DMS 273 (cell line): Measurements from ENCODE around the gene ANTXRL.
"Not testable (repeated sequence)": the region's sequence is repeated elsewhere in the genome, so short reads cannot be mapped to it uniquely, and the experiment has no call there.

Experiments used
- DNase-seq: peaks from one replicate; lab custom pipeline; 2025; ENCODE audit not compliant: unreplicated experiment; lab: John Stamatoyannopoulos, UW

The ANTXRL gene

DNA sequence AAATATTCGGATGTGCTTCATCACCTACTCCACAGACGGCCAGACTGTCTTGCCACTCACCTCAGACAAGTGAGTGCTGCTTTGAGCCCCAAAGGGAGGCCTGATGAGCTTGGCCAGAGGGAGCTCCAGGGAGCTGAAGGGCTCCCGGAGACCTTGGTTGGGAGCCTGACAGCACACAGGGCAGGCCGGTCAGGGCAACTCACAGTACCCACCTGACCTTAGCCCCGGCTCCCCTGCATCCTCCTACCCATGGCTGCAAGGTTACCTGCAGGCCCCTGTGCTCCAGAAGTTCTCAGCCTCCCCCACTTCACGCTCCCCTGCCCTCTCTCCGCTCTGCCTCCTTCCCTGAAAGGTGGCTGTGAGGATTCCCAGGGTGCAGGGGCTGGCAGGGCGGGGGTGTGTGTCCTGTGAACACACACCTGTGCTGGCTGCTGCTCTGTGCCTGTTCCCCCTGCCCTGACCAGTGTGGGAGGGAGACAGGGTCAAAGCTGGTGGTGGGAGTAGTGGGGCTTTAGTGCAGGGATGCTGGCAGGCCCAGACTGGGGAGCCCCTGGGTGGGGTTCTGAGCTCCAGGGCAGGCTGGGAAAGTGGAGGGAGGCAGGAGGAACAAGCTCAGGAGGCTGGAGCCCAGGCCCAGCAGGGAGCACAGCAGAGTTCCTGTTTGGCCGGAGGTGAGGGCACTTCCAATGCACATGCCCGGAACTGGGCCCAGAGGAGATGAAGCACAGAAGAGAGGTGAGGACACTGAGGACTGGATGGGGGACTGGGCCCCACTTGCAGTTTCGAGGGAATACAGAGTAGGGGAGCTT lies 7.2 kb downstream of the ANTXRL start:
- DNase-seq = no peak

- DNase-seq = no peak
Observed at GRCh38 chr10:46294641-46295220, 7.9 kb downstream of the ANTXRL start.

DNA sequence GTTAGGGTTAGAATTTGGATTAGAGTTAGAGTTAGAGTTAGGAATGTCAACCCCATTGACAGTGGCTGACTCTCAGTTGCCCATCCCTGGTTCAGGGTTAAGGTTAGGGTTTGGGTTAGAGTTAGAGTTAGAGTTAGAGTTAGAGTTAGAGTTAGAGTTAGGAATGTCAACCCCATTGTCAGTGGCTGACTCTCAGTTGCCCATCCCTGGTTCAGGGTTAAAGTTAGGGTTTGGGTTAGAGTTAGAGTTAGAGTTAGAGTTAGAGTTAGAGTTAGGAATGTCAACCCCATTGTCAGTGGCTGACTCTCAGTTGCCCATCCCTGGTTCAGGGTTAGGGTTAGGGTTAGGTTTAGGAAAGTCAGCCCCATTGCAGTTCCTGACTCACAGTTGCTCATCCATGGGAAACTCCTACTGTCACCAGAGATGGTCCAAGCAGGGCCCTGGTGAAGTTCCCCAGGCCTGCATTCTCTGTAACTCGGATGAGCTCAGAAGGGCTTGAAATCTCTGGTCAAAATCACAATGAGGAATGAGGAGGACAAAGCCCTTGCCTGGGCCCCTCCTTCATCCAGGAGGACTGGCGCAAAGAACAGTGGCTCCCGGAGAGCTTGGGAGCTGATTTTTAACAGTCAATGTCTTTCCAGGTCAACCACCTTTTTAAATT lies 8.7 kb downstream of the ANTXRL start:
- DNase-seq = not testable (repeated sequence)

DNA sequence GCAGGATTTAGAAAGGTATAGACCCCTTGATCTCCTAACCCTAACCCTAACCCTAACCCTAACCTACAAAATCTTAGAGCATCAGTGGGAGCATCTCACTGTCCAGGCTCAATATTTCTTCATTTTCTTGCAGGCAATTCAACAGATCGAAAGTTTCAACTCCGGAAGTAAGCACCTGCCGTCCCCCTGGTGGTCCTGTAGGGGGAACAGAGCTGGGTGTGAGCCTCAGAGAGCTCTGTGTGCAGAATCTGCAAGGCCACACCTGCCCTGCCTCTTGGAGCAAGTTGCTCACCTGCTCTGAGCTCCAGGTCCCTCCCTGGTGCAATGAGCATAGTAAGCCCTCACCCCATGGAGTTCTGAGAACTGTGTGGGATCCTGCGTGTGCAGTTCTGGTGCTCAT lies 9.3 kb downstream of the ANTXRL start:
- DNase-seq = not testable (repeated sequence)

DNA sequence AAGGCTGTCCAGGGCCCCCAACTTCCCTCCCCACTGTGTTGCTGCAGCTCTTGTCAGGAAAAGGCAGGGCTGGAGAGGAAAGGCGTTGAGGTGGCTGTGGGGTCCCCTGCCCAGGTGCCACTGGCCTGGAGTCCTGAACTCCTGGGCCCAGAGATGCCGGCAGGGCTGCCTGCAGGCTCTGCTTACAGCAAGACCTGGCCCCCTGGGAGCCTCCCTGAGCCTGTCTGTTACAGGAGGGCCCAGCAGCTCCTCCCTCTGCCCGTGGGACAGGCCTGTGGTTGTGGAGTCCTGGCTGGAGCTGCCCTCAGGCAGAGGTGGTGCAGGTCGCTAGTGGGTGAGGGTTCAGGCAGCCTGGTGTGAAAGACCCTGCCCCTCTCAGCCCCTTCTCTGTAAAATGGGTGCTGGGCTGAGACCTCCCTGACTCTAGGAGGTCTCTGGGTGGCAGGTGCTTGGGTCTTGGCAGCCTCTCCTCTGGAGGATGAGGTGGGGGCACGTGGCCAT lies 9.9 kb downstream of the ANTXRL start:
- DNase-seq = no peak

DNA sequence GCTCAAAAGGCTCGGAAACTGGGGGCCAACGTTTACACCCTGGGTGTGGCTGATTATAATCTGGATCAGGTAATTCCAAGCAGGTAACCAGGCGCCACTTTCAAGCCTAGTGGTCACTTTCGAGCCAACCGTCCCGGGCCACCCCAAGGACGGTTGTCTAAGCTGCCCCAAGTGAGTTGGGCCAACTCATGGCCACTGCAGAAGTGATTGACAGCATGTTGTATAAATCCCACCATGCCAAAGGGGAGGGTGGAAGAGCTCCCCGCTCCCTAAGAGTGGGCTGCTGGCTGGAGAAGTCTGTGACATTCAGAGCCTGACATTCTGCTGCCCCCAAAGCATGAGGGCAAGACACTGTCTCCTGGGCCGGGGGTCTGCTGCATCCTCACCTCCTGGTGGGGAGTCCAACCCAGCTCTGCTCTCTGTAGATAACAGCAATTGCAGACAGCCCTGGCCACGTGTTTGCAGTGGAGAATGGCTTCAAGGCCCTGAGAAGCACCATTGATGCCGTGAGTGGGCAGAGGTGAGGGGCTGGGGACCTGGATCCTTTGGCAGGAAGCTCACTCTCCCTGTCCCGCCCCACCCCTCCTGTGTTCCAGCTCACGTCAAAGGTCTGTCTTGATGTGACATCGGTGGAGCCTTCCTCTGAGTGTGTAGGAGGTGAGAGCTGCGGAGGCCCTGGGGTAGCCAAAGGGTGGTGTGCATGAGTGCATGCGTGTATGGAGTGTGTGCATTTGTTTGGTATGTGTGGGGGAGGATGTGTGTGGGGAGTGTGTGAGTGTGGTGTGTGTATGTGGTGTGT lies 10.8 kb downstream of the ANTXRL start:
- DNase-seq = no peak

GRCh38 chr10:46298477-46299285 lies 11.9 kb downstream of the ANTXRL start:
- DNase-seq = no peak

- no peak for DNase-seq
Observed at GRCh38 chr10:46299286-46299535, 12.4 kb downstream of the ANTXRL start.

DNA sequence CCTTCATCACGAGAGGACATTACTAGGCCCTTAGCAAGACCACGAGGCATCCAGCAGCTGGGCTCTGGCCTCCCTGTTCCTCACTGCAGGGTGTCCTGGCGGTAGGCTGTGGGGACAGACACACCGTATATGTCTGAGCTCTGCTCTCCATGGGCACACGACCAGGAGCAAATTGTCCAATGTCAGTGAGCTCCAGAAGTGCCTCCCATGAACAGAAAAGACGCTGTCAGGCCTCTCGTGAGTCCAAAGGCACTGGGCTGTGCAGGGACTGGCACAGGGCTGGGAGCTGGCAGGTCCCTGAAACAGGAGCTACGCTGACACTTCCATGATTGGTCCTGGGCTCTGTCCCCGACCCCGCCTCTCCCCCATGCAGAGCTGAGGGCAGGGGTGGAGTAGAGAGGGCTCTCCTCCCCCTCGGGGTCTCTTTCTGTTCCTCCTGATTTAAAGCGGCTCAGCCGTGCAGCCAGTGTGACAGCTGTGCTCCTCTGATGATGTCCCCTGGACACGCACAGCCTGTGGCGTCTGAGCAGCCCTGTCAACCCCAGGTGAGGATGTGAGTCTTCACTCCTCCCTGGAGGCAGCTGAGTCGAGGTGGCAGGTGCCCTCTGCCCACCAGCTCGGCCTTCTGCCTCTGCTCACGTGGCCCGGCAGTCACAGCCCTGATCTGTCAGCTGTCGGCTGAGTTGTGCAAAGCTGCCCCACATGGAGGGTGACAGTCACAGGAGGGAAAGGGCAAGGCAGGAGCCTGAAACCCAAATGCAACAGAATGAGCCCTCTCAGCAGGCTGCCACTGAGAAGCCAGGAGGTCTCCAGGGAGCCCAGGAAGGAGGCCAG lies 13.0 kb downstream of the ANTXRL start:
- DNase-seq = no peak

GRCh38 chr10:46300370-46300711 lies 13.5 kb downstream of the ANTXRL start:
- DNase-seq = not testable (repeated sequence)

GRCh38 chr10:46301056-46301645 lies 14.4 kb downstream of the ANTXRL start:
- DNase-seq = no peak

- no peak for DNase-seq
Observed at GRCh38 chr10:46301721-46302479, 15.1 kb downstream of the ANTXRL start.

DNA sequence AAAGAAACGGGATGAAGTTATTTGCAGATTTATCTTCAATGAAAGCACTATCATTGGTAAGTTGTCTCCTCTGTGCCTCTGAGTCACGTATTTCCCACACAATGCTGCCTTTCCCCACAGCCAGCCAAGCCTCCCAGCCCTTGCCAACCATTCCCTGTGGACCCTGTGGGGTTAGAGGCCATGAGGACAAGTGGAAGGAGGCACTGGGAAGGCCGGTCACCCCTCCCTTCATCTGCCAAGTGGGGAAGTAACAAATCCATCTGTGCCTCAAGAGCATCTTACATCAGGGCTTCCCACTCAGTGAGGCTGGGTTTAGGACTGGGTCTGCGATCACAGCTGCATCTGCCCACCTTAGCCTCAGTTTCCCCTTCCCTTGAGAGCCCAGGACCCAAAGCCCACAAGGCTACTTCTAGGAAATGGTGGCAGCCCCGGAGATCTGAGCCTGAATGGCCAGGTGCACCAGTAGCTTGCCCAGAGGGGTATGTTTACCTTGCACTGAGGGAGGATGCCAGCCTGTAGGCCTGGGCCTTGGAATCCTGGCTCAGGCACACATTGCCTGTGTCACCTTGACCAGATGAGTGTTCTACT lies 16.1 kb downstream of the ANTXRL start:
- not testable (repeated sequence) for DNase-seq

DNA sequence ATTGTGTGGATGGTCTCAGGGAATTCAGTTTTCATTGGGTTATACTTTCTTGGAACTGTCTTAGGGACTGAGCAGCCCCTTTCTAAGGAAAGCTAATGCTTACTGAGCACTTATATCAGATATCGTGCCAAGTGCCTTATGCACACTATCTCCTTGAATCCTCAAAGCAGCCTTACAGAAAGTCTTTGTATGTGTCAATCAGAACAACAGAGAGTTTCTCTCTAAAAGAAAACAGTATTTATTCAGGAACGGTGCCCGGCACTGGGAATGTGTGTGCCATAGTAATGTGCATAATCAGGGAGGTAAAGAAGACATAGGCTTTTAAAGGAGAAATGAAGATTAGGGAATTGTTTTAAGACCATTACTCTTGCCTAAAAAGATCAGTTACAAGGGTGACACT lies 17.3 kb downstream of the ANTXRL start:
- DNase-seq = peak; percentile 25

DNA sequence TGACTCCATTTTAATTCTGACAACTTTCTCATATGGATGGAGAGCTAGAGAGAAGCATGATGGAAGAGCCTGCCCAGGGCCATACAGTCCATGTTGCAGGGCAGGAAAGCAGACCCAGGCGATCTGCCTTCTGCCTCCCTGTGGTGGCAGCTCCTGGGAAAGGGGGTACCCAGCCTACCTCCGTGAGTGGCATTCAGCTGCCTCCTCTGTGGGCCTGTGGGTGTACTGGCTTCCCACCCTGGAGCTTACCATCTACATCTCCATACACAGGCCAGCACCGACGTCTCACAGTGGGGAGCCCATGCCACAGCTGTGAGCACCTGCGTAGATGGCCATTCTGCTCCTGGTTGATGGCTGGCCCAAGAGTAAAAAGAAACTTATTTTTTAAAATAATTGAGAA lies 17.9 kb downstream of the ANTXRL start:
- DNase-seq = not testable (repeated sequence)

GRCh38 chr10:46305079-46305818 lies 18.5 kb downstream of the ANTXRL start:
- peak; percentile 4 for DNase-seq

GRCh38 chr10:46305986-46306385 lies 19.2 kb downstream of the ANTXRL start:
- DNase-seq = no peak
